OCI-LY3 (cell line): Measurements from ENCODE around the gene CSNK1A1.

Source experiments
- CTCF ChIP-seq: fragments of 200-600, 300-600 bp; sonication (generic); IDR thresholded peaks from 2 replicates; pipeline ENCODE4 v1.5.1; 2014; ENCODE audit warnings: antibody characterized with exemption, low read length, low read depth
- EZH2phosphoT487 ChIP-seq: fragments of 200-600 bp; shearing (Covaris generic); IDR thresholded peaks from 2 replicates; pipeline ENCODE4 v1.6.1; 2018; ENCODE audit warnings: antibody characterized with exemption, mixed run types, low read depth

DNA sequence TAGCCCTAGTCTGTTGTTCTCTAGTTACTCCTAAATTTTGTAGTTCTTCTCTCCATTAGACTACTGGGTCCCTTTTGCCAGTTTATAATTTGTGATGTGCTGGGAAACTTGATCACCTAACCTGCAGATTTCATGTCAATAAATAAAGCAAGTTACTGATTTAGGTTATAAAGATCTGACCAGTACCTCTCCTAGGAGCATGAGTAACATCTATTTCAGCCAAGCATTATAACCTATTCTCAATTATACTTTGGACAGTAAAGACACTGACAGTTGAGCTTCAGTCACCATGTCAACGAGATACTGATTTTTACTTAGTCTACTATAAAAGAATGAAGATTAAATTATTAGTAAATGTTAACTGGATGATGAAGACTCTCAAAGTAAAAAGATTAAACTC lies 36.7 kb downstream of the CSNK1A1 start:
- TF ChIP-seq CTCF (no peak), EZH2phosphoT487 (no peak)
